NCI-H2227 (cell line): Measurements from ENCODE around the gene DMD.

Experiments
- DNase-seq: peaks from one replicate; lab custom pipeline; 2025; ENCODE audit not compliant: unreplicated experiment; lab: John Stamatoyannopoulos, UW

The DMD gene

GRCh38 chrX:32514986-32515385 lies 696.4 kb downstream of the DMD start:
- no peak for DNase-seq

DNA sequence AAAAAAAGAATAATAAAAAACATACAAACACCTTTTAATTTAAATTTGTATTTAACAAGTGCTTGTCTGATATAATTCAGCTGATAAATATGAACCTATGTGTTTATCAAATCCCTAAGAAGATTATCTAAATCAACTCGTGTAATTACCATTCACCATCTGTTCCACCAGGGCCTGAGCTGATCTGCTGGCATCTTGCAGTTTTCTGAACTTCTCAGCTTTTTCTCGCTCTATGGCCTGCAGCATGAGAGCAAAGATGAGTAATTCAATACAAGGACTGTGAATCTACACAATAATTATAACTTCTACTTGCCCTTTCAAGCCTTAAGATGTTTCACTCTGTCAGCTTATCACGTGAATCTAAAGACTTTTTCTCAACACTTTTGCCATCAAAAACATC lies 709.7 kb downstream of the DMD start:
- DNase-seq, result no peak

- no peak for DNase-seq
Measured at GRCh38 chrX:32496671-32497070, 714.7 kb downstream of the DMD start.

- no peak for DNase-seq
Measured at GRCh38 chrX:32495855-32496254, 715.5 kb downstream of the DMD start.

GRCh38 chrX:32489125-32489524 lies 722.2 kb downstream of the DMD start:
- DNase-seq, result no peak

- no peak for DNase-seq
Measured at GRCh38 chrX:32483534-32484136, 727.7 kb downstream of the DMD start.

DNA sequence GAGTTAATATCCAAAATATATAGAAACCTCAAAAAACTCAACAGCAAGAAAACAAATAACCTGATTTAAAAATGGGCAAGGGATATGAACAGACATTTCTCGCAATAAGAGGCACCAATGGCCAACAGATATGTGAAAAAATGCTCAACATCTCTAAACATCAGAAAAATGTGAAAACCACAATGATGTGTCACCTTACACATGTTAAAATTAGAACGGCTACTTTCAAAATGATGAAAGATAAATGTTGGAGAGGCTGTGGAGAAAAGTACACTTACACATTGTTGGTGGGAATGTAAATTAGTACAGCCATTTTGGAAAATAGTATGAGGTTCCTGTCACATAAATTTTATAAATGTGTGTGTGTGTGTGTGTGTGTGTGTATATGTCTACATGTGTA lies 731.3 kb downstream of the DMD start:
- DNase-seq, result no peak

DNA sequence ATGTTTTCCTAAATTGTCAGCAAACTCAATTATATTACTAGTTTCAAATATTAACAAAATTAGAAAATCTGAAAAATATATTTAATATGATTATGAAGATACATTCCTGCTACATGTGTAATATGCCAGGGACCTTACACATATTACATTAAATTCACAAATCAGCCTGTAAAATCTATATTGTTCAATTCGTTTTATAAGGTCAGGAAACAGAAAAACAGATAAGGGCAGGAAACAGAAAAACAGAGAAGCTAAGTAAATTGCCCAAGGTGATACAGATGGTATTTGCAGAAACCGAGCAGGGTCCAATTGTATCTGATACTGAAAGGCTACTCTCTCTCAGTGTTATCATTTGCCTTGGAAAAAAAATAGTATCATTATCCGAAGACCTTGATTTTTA lies 739.0 kb downstream of the DMD start:
- no peak for DNase-seq

DNA sequence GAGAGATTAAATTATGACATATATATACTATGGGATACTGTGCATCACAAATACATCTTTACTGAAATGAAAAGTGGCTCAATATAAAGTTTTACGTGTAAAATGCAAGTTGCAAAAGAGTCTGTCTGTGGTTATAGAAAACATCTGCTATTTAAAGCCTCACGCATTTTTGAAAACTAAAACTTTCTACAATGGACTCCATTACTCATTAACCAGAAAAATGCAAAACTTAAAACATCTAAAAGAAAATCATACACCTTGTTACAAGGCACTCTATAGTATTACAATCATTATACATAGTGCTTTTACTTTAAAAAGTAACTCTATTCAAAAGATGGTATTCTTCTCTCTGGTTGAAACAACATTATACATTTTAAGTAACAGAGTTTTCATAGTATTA lies 755.6 kb downstream of the DMD start:
- no peak for DNase-seq

GRCh38 chrX:32451954-32452695 lies 759.2 kb downstream of the DMD start:
- DNase-seq, result no peak

- DNase-seq, result no peak
Measured at GRCh38 chrX:32448945-32449344, 762.4 kb downstream of the DMD start.

DNA sequence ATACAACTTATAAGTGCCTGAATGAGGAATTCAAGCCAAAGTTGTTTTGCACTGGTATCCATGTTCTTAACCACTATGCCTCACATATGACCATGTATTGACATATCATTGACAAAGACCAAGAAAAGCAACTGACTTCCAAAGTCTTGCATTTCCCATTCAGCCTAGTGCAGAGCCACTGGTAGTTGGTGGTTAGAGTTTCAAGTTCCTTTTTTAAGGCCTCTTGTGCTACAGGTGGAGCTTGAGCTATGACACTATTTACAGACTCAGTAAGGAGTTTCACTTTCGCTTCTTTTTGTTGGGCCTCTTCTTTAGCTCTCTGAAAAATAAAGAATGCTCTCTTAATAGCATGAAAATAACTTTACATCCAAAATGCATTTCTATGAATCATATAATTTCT lies 763.0 kb downstream of the DMD start:
- DNase-seq, result no peak

GRCh38 chrX:32447640-32448039 lies 763.7 kb downstream of the DMD start:
- no peak for DNase-seq

- DNase-seq, result no peak
Measured at GRCh38 chrX:32443841-32444240, 767.5 kb downstream of the DMD start.

DNA sequence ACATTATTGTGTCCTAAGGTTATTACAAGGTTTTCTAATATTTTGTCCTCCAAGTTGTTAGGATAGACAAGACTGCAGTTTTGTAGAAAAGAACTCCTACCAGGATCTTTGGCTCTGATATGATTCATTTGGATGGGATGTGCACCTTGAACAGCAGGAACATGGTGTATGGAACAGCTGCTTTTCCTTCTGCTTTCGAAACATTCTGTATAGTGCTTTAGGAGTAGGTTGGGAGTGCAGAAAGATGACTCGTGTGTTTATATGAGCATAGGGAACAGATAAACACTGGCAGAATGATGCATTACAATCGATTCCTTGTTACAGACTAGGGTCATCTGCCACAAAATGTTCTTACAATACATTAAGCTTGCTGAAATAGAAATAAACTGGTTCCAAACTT lies 790.1 kb downstream of the DMD start:
- no peak for DNase-seq

- DNase-seq, result no peak
Measured at GRCh38 chrX:32408389-32408788, 803.0 kb downstream of the DMD start.

GRCh38 chrX:32397562-32398216 lies 813.7 kb downstream of the DMD start:
- DNase-seq, result no peak

DNA sequence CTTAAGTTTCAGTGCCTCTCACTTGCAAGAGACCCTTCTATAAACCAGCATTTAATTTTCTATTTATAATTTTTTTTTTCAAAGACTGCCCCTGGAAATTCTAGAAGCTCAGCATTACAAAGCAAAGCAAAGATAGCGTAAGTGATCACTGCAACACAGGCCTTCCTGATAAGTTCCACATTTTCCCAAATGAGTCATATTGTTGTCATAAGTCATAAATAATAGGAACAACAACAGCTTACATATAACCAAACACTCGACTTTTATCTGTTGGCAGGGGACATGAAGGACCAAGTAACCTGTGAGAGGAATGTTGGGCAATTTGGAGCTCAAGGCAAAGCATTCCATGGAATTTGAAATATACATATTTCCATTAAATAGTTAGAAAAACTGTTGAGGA lies 815.5 kb downstream of the DMD start:
- DNase-seq, result no peak

- DNase-seq, result no peak
Measured at GRCh38 chrX:32392655-32393054, 818.7 kb downstream of the DMD start.

GRCh38 chrX:32370456-32371205 lies 840.7 kb downstream of the DMD start:
- DNase-seq, result no peak

GRCh38 chrX:32293962-32294700 lies 917.2 kb downstream of the DMD start:
- no peak for DNase-seq
